CD4-positive, alpha-beta T cell treated with Interleukin-12 subunit alpha and Interleukin-12 subunit beta, for 1 hour (primary cell): ENCODE results near the gene DPYSL4.

ENCODE experiments used
- DNase-seq: peaks from one replicate; pipeline ENCODE4 v3.0.0-alpha.2; 2020

DPYSL4 gene

GRCh38 chr10:132150777-132151176 lies 36.0 kb upstream of the DPYSL4 start:
- DNase-seq = no peak

GRCh38 chr10:132151286-132151950 lies 35.3 kb upstream of the DPYSL4 start:
- no peak for DNase-seq

- no peak for DNase-seq
Measured at GRCh38 chr10:132151951-132152505, 34.7 kb upstream of the DPYSL4 start.

- no peak for DNase-seq
Measured at GRCh38 chr10:132152896-132153580, 33.7 kb upstream of the DPYSL4 start.

GRCh38 chr10:132153616-132154217 lies 33.0 kb upstream of the DPYSL4 start:
- DNase-seq = no peak

GRCh38 chr10:132154440-132154839 lies 32.3 kb upstream of the DPYSL4 start:
- no peak for DNase-seq

- DNase-seq = no peak
Measured at GRCh38 chr10:132154931-132155330, 31.8 kb upstream of the DPYSL4 start.

- DNase-seq = no peak
Measured at GRCh38 chr10:132155723-132156381, 30.9 kb upstream of the DPYSL4 start.

GRCh38 chr10:132156382-132156781 lies 30.4 kb upstream of the DPYSL4 start:
- no peak for DNase-seq

GRCh38 chr10:132157101-132157500 lies 29.6 kb upstream of the DPYSL4 start:
- DNase-seq = no peak

- DNase-seq = peak; percentile 71
Measured at GRCh38 chr10:132158122-132158741, 28.5 kb upstream of the DPYSL4 start.

GRCh38 chr10:132158823-132159222 lies 27.9 kb upstream of the DPYSL4 start:
- DNase-seq = peak; percentile 75

GRCh38 chr10:132159302-132160230 lies 27.2 kb upstream of the DPYSL4 start:
- DNase-seq = peak; percentile 79

- peak; percentile 44 for DNase-seq
Measured at GRCh38 chr10:132160231-132160630, 26.5 kb upstream of the DPYSL4 start.

- DNase-seq = peak; percentile 71
Measured at GRCh38 chr10:132160834-132161622, 25.7 kb upstream of the DPYSL4 start.

GRCh38 chr10:132162021-132162531 lies 24.7 kb upstream of the DPYSL4 start:
- DNase-seq = peak; percentile 55

- DNase-seq = no peak
Measured at GRCh38 chr10:132162590-132163277, 24.0 kb upstream of the DPYSL4 start.

- DNase-seq = peak; percentile 67
Measured at GRCh38 chr10:132163278-132163765, 23.4 kb upstream of the DPYSL4 start.

GRCh38 chr10:132163826-132164515 lies 22.8 kb upstream of the DPYSL4 start:
- no peak for DNase-seq
